HCT116 (cell line): ENCODE results near the gene DENND1C. TPM values are rescaled to one million over a fixed set of nuclear protein-coding genes. Genes with fewer than 3 reads are reported as not detected.

Experiments
- ATAC-seq: fragments of 200-7000 bp; cut with Tn5 transposase; 2 replicates; pipeline ENCODE4 v1.9.1; 2020; ENCODE audit warnings: mild to moderate bottlenecking, moderate library complexity
- BruUV-seq: library from RNA; stranded (reverse); fragments of 400-500 nt; replicated peaks from 2 replicates; lab custom pipeline; 2021; lab: Mats Ljungman, UMichigan
- CTCF ChIA-PET: fragments of 300-600 bp; sonication (Branson Sonifier 250); formaldehyde crosslinking; loops from one replicate; lab custom pipeline; 2021; ENCODE audit warnings: antibody characterized with exemption; lab: Charles Lee
- POLR2A ChIA-PET: fragments of 300-600, 350-600 bp; sonication (Branson Sonifier 250); formaldehyde crosslinking; loops from one replicate; lab custom pipeline; 2021; ENCODE audit warnings: antibody characterized with exemption; lab: Charles Lee
- RAD21 ChIA-PET, 2 experiments: fragments of 300-600 bp; sonication (Branson Sonifier 250); formaldehyde crosslinking; loops; one replicate each; lab custom pipeline; 2023; ENCODE audit warnings: low total read pairs in 2 of 2; ENCODE audit not compliant: uncharacterized antibody in 2 of 2, unreplicated experiment in 2 of 2, low non-redundant PET in 1 of 2; lab: Charles Lee
- DNase-seq: peaks from one replicate; pipeline ENCODE4 v3.0.0-alpha.2; 2010; ENCODE audit warnings: low read depth, low spot score
- H2AFZ ChIP-seq: fragments of 200-600 bp; shearing (Covaris generic), sonication (generic); 2 replicates; pipeline ENCODE4 v1.6.1; 2017; ENCODE audit warnings: low read depth, mixed run types, mixed read lengths, antibody characterized with exemption, low read length; ENCODE audit not compliant: poor library complexity, severe bottlenecking
- H3K27ac ChIP-seq: 2 replicates; pipeline ENCODE4 v1.5.1; 2012; ENCODE audit warnings: low read depth, low read length
- H3K27me3 ChIP-seq: fragments of 200-600 bp; sonication (generic); 2 replicates; pipeline ENCODE4 v1.6.1; 2016; ENCODE audit warnings: mixed run types, low read length, mixed read lengths; ENCODE audit not compliant: insufficient read depth
- H3K36me3 ChIP-seq, 2 experiments: fragments of 200-500 bp in 1 of 2; fragments of 200-600 bp in 1 of 2; sonication (Bioruptor generic) in 1 of 2; sonication (generic) in 1 of 2; 2 replicates each; pipeline versions ENCODE4 v1.5.1 to v1.6.1; 2014 to 2016; ENCODE audit warnings: low read length in 2 of 2, inconsistent platforms in 1 of 2, mixed read lengths in 1 of 2, mixed run types in 1 of 2; ENCODE audit not compliant: insufficient read depth in 2 of 2, control insufficient read depth in 1 of 2
- H3K4me1 ChIP-seq, 2 experiments: fragments of 200-600 bp in 1 of 2; sonication (generic) in 1 of 2; 2 replicates each; pipeline versions ENCODE4 v1.5.1 to v1.6.1; 2012 to 2017; ENCODE audit warnings: low read length in 2 of 2, inconsistent platforms in 1 of 2, mild to moderate bottlenecking in 1 of 2, mixed read lengths in 1 of 2, mixed run types in 1 of 2, moderate library complexity in 1 of 2; ENCODE audit not compliant: insufficient read depth in 2 of 2, control insufficient read depth in 1 of 2
- H3K4me2 ChIP-seq: fragments of 200-600 bp; sonication (generic); 2 replicates; pipeline ENCODE4 v1.6.1; 2017; ENCODE audit warnings: mixed run types, low read length, mixed read lengths
- H3K4me3 ChIP-seq, 2 experiments: fragments of 200-600 bp in 1 of 2; sonication (generic) in 1 of 2; replicated peaks in 1 of 2; 2 replicates each; pipeline ENCODE4 v1.5.1; 2011 to 2016; ENCODE audit warnings: low read length in 2 of 2, control low read depth in 1 of 2, low read depth in 1 of 2, mild to moderate bottlenecking in 1 of 2, mixed read lengths in 1 of 2, mixed run types in 1 of 2
- H3K79me2 ChIP-seq: fragments of 200-600 bp; sonication (generic); 2 replicates; pipeline ENCODE4 v1.6.1; 2017; ENCODE audit warnings: mild to moderate bottlenecking, mixed run types, low read length, moderate library complexity, mixed read lengths; ENCODE audit not compliant: insufficient read depth
- H3K9ac ChIP-seq: fragments of 200-600 bp; sonication (generic); 2 replicates; pipeline ENCODE4 v1.6.1; 2016; ENCODE audit warnings: low read length, mixed read lengths
- H3K9me2 ChIP-seq: fragments of 200-600 bp; sonication (generic), shearing (Covaris generic); 2 replicates; pipeline ENCODE4 v1.6.1; 2017; ENCODE audit warnings: mixed run types, mild to moderate bottlenecking, moderate library complexity; ENCODE audit not compliant: insufficient read depth
- H3K9me3 ChIP-seq, 2 experiments: fragments of 200-500 bp in 1 of 2; fragments of 200-600 bp in 1 of 2; sonication (Bioruptor generic) in 1 of 2; sonication (generic) in 1 of 2; 2 replicates each; pipeline ENCODE4 v1.6.1; 2014 to 2017; ENCODE audit warnings: low read length in 2 of 2, mixed read lengths in 2 of 2, inconsistent platforms in 1 of 2, low read depth in 1 of 2, mild to moderate bottlenecking in 1 of 2, mixed run types in 1 of 2, moderate library complexity in 1 of 2; ENCODE audit not compliant: control insufficient read depth in 1 of 2, insufficient read depth in 1 of 2
- H4K20me1 ChIP-seq: fragments of 200-600 bp; sonication (generic), shearing (Covaris generic); 2 replicates; pipeline ENCODE4 v1.6.1; 2017; ENCODE audit warnings: mixed run types, mild to moderate bottlenecking, moderate library complexity; ENCODE audit not compliant: insufficient read depth
- CEBPB ChIP-seq: IDR thresholded peaks from 2 replicates; pipeline ENCODE4 v1.6.1; 2012; ENCODE audit warnings: low read depth
- EGR1 ChIP-seq: IDR thresholded peaks from 2 replicates; pipeline ENCODE4 v1.6.1; 2012; ENCODE audit warnings: low read depth
- intact Hi-C: fragments of 100-400 bp; cut with micrococcal nuclease; formaldehyde crosslinking; loops from 2 replicates; pipeline ENCODE4 v1.10.0; 2022
- total RNA-seq: library from RNA; stranded (reverse); gene quantifications from one replicate; pipeline ENCODE4 v1.2.1, GENCODE V29; 2021; ENCODE audit not compliant: unreplicated experiment
- TF ChIP-seq, protein P1 (sequence below), 3 experiments: fragments of 200-600 bp in 1 of 3; sonication (generic) in 1 of 3; IDR thresholded peaks in 2 of 3; conservative IDR thresholded peaks in 1 of 3; 2 replicates each; pipeline ENCODE4 v1.5.1; 2012 to 2017; ENCODE audit warnings: low read depth in 2 of 3, low read length in 2 of 3, antibody characterized with exemption in 1 of 3, borderline replicate concordance in 1 of 3, control low read depth in 1 of 3, mild to moderate bottlenecking in 1 of 3, mixed read lengths in 1 of 3, mixed run types in 1 of 3, moderate library complexity in 1 of 3; ENCODE audit not compliant: insufficient read depth in 1 of 3

Gene DENND1C
- total RNA-seq, 1 experiment from 2014 or later, result 0.54 TPM

DNA sequence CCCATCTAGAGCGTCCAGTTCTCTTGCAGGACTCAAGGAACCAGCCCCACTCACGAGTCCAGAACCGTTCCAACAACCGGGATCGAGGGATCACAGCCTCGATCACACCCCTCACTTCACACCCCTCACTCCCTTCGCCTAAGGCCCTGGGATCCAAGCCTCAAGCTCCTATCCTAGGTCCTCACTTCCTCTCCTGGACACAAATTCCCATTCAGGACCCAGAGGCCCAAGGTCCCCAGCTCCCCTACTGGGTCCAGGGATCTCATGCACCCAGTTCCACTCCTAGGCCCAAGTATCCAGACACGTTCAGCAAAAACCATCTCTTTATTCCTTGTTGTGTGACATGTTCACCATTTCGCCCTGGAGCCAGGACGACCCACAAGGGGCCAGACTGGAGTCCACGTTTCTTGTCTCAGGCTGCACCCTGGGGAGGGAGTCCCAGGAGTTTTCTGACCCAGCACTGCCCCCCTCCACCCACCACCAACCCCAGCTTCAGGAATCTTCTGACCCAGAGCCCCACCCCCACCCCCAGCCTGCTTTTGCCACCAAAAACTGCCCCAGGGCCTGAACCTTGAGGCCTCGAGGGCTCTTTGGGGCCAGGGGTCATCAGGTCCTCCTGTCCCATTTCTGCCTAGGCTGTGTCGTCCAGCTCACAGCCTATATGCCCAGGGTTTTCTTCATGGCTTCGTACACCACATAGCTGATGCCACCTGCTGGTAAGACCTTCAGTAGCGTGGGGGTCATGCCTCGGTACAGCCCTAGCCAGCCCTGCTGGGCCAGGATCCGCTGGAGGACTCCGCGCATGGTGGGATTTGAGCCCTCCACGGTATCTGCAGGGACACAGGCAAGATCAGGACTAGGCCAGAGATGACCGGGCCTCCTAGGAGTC, 55.6 kb downstream of the DENND1C start:
- Histone ChIP-seq H3K4me2 (peak overlapping the region; percentile 57), H4K20me1 (peaks cover 30% of the 10 kb centered on the region; the same call in 1 of the 2 replicates), H3K79me2 (peaks cover 32% of the 10 kb centered on the region), H3K9ac (peak overlapping the region; percentile 9; the same call in 1 of the 2 replicates), H3K9me2 (no peaks in the 10 kb centered on the region), H3K27ac (peak overlapping the region; percentile 80), H3K4me1 (peaks cover 8 to 30% of the 10 kb centered on the region in 2 experiments; a peak in 3 of 4 replicates), H3K36me3 (peaks cover 11 to 18% of the 10 kb centered on the region in 2 experiments; a peak in 3 of 4 replicates), H2AFZ (no peak overlapping the region), H3K4me3 (peak overlapping the region; percentile 17 to 27), H3K27me3 (no peaks in the 10 kb centered on the region), H3K9me3 (no peaks in the 10 kb centered on the region)
- DNase-seq, result peak; percentile 24
- ChIA-PET RAD21 (interaction anchor here (0.6 kb wide), 2 partner anchors 33 to 162 kb away, joined by 3 to 6 read pairs; no protein-coding TSS in a partner anchor), POLR2A (interaction anchor here (0.7 to 1.6 kb wide), 3 partner anchors 53 to 635 kb away, joined by 4 to 8 read pairs (median 7); partner anchors contain the start of gene ALKBH7), CTCF (interaction anchor here (1.1 to 1.4 kb wide), 5 partner anchors 8 to 300 kb away, joined by 3 to 4 read pairs (median 3); partner anchors contain the start of gene ALKBH7)
- BruUV-seq, result TSS peak; percentile 92
- intact Hi-C loops, result no loop called here
- ATAC-seq, result no peak
- TF ChIP-seq EGR1 (no peak), CEBPB (no peak)
- TF ChIP-seq, protein P1, sequence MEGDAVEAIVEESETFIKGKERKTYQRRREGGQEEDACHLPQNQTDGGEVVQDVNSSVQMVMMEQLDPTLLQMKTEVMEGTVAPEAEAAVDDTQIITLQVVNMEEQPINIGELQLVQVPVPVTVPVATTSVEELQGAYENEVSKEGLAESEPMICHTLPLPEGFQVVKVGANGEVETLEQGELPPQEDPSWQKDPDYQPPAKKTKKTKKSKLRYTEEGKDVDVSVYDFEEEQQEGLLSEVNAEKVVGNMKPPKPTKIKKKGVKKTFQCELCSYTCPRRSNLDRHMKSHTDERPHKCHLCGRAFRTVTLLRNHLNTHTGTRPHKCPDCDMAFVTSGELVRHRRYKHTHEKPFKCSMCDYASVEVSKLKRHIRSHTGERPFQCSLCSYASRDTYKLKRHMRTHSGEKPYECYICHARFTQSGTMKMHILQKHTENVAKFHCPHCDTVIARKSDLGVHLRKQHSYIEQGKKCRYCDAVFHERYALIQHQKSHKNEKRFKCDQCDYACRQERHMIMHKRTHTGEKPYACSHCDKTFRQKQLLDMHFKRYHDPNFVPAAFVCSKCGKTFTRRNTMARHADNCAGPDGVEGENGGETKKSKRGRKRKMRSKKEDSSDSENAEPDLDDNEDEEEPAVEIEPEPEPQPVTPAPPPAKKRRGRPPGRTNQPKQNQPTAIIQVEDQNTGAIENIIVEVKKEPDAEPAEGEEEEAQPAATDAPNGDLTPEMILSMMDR (IDR thresholded peaks at IDR 0.05 in 2 of 3, conservative IDR thresholded peaks at IDR 0.05 in 1 of 3; ENCODE audit: borderline replicate concordance in 1 of 3, insufficient read depth in 1 of 3, low read depth in 2 of 3, low read length in 2 of 3), result peak in 2 of 3 experiments; percentile 55 to 63; a peak in 4 of 6 replicates
